Stomach (tissue), 9 donors: Measurements from ENCODE around the gene CRTC2. TPM values are rescaled to one million over a fixed set of nuclear protein-coding genes. Genes with fewer than 3 reads are reported as not detected.

Experiments
- DNase-seq, 2 donors: peaks; one replicate each; pipeline versions ENCODE4 v3.0.0 to v3.0.0-alpha.2; 2013 to 2019
- H3K27ac ChIP-seq, 5 donors: fragments of 200-600 bp in 4 of 5; sonication (generic) in 4 of 5; one replicate each; pipeline ENCODE4 v1.5.1; 2013 to 2019; ENCODE audit warnings: mild to moderate bottlenecking in 1 of 5, moderate library complexity in 1 of 5
- H3K27me3 ChIP-seq, 3 donors: fragments of 200-600 bp; sonication (generic); one replicate each; pipeline ENCODE4 v1.5.1; 2017 to 2019; ENCODE audit warnings: mixed run types in 1 of 3
- H3K36me3 ChIP-seq, 4 donors: fragments of 200-600 bp; sonication (generic); 1 replicate in 3 of 4; 2 replicates in 1 of 4; pipeline ENCODE4 v1.5.1; 2016 to 2019
- H3K4me1 ChIP-seq, 4 donors: fragments of 200-600 bp; sonication (generic); one replicate each; pipeline ENCODE4 v1.5.1; 2016 to 2019
- H3K4me3 ChIP-seq, 4 donors: fragments of 200-600 bp; sonication (generic) in 3 of 4; one replicate each; pipeline ENCODE4 v1.5.1; 2016 to 2019; ENCODE audit warnings: mild to moderate bottlenecking in 1 of 4
- H3K9me3 ChIP-seq, 4 donors: fragments of 200-600 bp; sonication (generic); one replicate each; pipeline ENCODE4 v1.5.1; 2016 to 2019
- CTCF ChIP-seq, 7 experiments: fragments of 450-650 bp in 4 of 7; fragments of 200-600 bp in 3 of 7; sonication (generic) in 3 of 7; IDR thresholded peaks; one replicate each; pipeline ENCODE4 v1.5.1; 2016 to 2019; ENCODE audit warnings: antibody characterized with exemption in 7 of 7, control low read depth in 2 of 7, mild to moderate bottlenecking in 1 of 7
- EP300 ChIP-seq: sonication (generic); formaldehyde crosslinking; IDR thresholded peaks from one replicate; pipeline ENCODE4 v1.6.1; 2017; ENCODE audit warnings: antibody characterized with exemption
- POLR2A ChIP-seq, 4 donors: fragments of 450-650 bp; IDR thresholded peaks; one replicate each; pipeline ENCODE4 v1.6.1; 2016; ENCODE audit warnings: antibody characterized with exemption in 4 of 4, control low read depth in 2 of 4, mild to moderate bottlenecking in 1 of 4, moderate library complexity in 1 of 4
- POLR2AphosphoS5 ChIP-seq, 3 donors: sonication (generic); formaldehyde crosslinking; IDR thresholded peaks; one replicate each; pipeline ENCODE4 v1.6.1; 2016; ENCODE audit warnings: antibody characterized with exemption in 3 of 3
- WGBS, 5 donors: extraction: QIAGEN DNeasy Blood & Tissue Kit in 3 of 5; methylation state at CpG; one replicate each; pipeline versions ENCODE4 v1.1.5 to v1.1.7; 2013 to 2018; 5-methylcytosine and 5-hydroxymethylcytosine counted together
- intact Hi-C: fragments of 100-400 bp; cut with DNase I; formaldehyde crosslinking; loops from one replicate; pipeline ENCODE4 v1.15.1; 2023; ENCODE audit warnings: low total_unique reads
- polyA plus RNA-seq, 3 donors: library from polyadenylated mRNA; stranded (reverse); fragments of 200-250 nt; gene quantifications; one replicate each; pipeline ENCODE4 v1.2.3, GENCODE V29; 2013
- total RNA-seq, 5 donors: library from RNA; depleted of rRNA; stranded (reverse); fragments of >200 nt; gene quantifications; one replicate each; pipeline versions ENCODE4 v1.1.0 to v1.2.3, GENCODE V29; 2014 to 2016
- donor health status: healthy with polysubstance abuse.
- donor health status: Bipolar disorder and iron deficiency.
- donor health status: healthy.

Gene CRTC2
- total and polyA plus RNA-seq, 8 donors = 1.4 to 49.6 (median 21.6) TPM

DNA sequence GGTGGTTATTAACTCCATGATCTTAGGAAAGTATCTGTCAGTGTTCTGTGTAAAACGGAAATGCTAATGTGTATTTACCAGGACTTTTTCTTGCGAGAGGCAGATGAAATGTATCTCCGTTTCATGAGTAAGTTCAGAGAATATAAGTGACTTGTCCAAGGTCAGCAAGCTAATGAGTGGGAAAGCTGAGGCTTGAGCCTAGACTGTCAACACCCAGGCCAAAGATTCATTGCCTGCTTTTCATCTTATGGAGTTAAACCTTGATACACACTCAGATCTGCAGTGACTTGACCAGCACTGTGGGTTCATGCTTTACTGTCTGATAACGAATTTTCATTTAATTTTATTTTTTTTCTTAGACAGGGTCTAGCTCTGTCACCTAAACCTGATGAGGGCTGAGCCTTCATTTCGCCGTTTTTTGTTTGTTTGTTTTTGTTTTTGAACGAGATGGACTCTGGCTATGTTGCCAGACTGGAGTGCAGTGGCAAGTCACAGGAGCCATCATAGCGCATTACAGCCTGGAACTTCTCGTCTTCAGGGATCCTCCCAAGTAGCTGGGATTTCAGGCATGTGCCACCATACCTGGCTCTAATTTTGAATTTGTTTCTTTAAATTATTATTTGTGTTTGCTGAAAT, 20.0 kb upstream of the CRTC2 start:
- Histone ChIP-seq H3K9me3 (no peaks in the 10 kb centered on the region), H3K27ac (peak overlapping the region in 4 of 5 donors; percentile 93 to 97 (median 96)), H3K4me3 (peak overlapping the region; percentile 81 to 99 (median 94)), H3K4me1 (peaks cover 15 to 43% (median 35%) of the 10 kb centered on the region in 4 donors), H3K27me3 (no peaks in the 10 kb centered on the region), H3K36me3 (peaks cover 32 to 66% (median 62%) of the 10 kb centered on the region in 4 donors)
- no peak for DNase-seq
- 46 to 59% (median 53%) methylated on average over 9 of the region's 9 CpGs for WGBS, 5 donors
- TF ChIP-seq POLR2AphosphoS5 (IDR thresholded peaks at IDR 0.05) (no peak), EP300 (no peak), POLR2A (IDR thresholded peaks at IDR 0.05) (no peak), CTCF (IDR thresholded peaks at IDR 0.05) (no peak)
- intact Hi-C loops = no loop called here

DNA sequence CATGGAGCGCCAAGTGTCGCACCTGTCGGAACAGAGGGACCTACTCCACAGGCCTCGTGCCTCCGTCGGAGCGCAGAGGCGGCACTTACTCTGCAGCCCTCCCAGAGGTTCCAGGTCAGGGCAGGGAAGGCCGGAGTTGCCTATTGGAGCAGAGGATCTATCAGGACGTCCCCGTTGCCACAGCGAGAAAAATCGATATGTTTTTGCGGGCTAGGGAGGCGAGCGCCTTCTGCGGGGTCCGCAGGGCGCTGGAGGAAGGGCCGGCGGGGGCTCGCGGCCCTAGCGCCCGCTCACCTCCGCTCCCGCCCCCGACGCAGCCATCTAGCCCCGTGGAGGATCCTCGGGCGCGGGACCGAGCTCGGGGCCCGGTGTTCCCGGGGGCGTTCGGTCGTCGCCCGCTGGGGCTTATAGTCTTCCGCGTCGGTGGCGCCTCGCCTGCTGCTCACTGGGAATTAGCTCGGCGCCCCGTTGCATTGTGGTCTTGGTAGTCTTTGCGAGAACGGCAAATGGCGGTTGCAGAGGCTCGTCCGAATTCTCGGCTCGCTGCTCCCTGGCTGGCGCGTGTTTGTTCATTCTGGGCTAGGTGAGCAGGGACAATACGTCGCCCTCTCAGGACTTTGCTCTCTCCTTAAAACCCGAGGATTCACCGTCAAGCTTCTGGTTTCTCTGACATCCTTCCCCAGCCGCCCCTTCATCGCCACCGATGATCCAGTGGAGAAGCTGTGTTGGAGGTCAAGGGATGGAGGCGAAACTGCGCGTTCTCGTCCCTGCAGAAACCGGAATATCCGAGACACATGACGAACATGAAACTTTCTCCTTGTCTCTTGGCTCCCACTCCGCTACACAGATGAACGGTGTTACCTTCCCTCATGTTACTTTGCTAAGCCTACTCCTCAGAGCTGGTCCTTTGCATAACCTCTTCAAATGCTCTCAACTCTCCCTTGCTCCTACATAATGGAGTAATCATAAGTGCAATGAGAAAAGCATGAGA, 19.1 kb upstream of the CRTC2 start, which contains the start of gene JTB:
TSS of gene JTB (minus strand) at position 425 of the 991 bp plus-strand sequence. CDS start at position 3, 422 bp downstream.
- TF ChIP-seq POLR2AphosphoS5 (IDR thresholded peaks at IDR 0.05) (peak; percentile 81 to 97 (median 93)), POLR2A (IDR thresholded peaks at IDR 0.05) (peak in 2 of 4 donors; percentile 12 to 69), CTCF (IDR thresholded peaks at IDR 0.05) (peak in 1 of 7 experiments; percentile 7), EP300 (no peak)
- DNase-seq = peak; percentile 91 to 96
- H3K4me3 ChIP-seq = peak within 1 kb of the TSS; percentile 81 to 99 (median 94)
- no peaks in the 10 kb centered on the region for H3K9me3 ChIP-seq
- peak within 1 kb of the TSS; percentile 87 to 97 (median 94) for H3K27ac ChIP-seq
- H3K36me3 ChIP-seq = peaks cover 32 to 65% (median 61%) of the 10 kb centered on the region in 4 donors
- H3K4me1 ChIP-seq = peaks cover 15 to 43% (median 35%) of the 10 kb centered on the region in 4 donors
- WGBS, 5 donors = 0 to 1% (median 0%) methylated on average over 27 to 75 of the region's 75 CpGs
- intact Hi-C loops = no loop called here
- no peaks in the 10 kb centered on the region for H3K27me3 ChIP-seq

DNA sequence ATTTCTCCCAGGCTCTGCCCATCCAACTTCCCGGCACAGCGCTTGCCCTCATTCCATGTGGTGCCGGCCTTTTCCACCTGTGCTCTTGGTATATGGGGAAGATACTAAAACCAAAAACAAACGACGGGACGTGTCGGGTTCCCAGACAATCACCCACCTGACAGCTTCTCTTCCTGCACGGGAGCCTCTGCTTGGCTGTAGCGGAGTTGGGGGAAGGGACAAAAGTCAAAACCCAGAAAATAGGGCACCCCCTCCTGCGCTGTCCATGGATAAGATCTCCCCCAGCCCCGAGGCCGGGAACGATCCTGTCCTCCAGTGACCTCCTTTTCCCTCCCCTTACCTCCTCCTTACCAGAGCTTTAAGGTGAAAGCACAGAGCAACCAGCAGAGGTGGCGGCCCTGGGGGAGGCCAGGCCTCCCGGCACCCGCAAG, 18.4 kb upstream of the CRTC2 start:
- DNase-seq = no peak
- WGBS, 5 donors = 0 to 1% (median 1%) methylated on average over 16 of the region's 16 CpGs
- Histone ChIP-seq H3K36me3 (peaks cover 26 to 62% (median 56%) of the 10 kb centered on the region in 4 donors), H3K27ac (peak overlapping the region; percentile 87 to 97 (median 94)), H3K27me3 (no peaks in the 10 kb centered on the region), H3K4me1 (peaks cover 15 to 43% (median 35%) of the 10 kb centered on the region in 4 donors), H3K4me3 (peak overlapping the region; percentile 81 to 99 (median 94)), H3K9me3 (no peaks in the 10 kb centered on the region)
- intact Hi-C loops = no loop called here
- TF ChIP-seq POLR2AphosphoS5 (IDR thresholded peaks at IDR 0.05) (no peak), EP300 (no peak), CTCF (IDR thresholded peaks at IDR 0.05) (no peak), POLR2A (IDR thresholded peaks at IDR 0.05) (no peak)

DNA sequence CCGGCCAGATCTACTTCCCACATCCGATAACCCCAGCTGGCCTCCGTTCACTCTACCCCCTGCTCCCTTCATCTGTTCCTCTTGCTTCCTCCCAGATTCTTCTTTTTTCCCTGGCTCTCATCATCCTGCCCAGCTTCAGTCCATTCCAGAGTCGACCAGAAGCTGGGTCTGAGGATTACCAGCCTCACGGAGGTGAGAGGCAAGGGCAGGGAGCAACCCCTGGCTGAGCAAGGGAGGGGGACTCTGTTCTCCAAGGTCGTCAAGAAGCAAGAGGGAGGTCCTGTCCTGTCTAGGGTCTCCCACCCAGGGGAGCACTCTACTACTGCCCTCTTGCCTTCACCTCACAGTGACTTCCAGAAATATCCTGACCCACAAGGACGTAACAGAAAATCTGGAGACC, 15.1 kb upstream of the CRTC2 start:
- no peak for TF ChIP-seq EP300
- no peak for TF ChIP-seq POLR2A (IDR thresholded peaks at IDR 0.05)
- no peak for TF ChIP-seq POLR2AphosphoS5 (IDR thresholded peaks at IDR 0.05)
- TF ChIP-seq CTCF (IDR thresholded peaks at IDR 0.05) = no peak
- no peak overlapping the region for H3K4me3 ChIP-seq
- WGBS, 5 donors = 63 to 79% (median 70%) methylated on average over 7 of the region's 7 CpGs
- H3K36me3 ChIP-seq = peaks cover 26 to 38% (median 37%) of the 10 kb centered on the region in 4 donors
- H3K4me1 ChIP-seq = peaks cover 15 to 45% (median 37%) of the 10 kb centered on the region in 4 donors
- no peaks in the 10 kb centered on the region for H3K9me3 ChIP-seq
- no peaks in the 10 kb centered on the region for H3K27me3 ChIP-seq
- intact Hi-C loops = no loop called here
- no peak overlapping the region for H3K27ac ChIP-seq
- no peak for DNase-seq
